MCF 10A (cell line): ENCODE data around the gene ORAI1. TPM values are rescaled to one million over a fixed set of nuclear protein-coding genes. Genes with fewer than 3 reads are reported as not detected.

ENCODE experiments used
- BruUV-seq: library from RNA; stranded (reverse); fragments of 400-500 nt; replicated peaks from 2 replicates; lab custom pipeline; 2021; lab: Mats Ljungman, UMichigan
- CTCF ChIA-PET: fragments of 300-600 bp; sonication (Branson Sonifier 250); formaldehyde crosslinking; extraction: SDS; loops from one replicate; lab custom pipeline; 2021; ENCODE audit warnings: antibody characterized with exemption, inconsistent platforms; lab: Yijun Ruan, JAX
- POLR2A ChIA-PET: fragments of 300-600, 350-650 bp; sonication (Branson Sonifier 250); formaldehyde crosslinking; extraction: SDS; loops from one replicate; lab custom pipeline; 2020; ENCODE audit warnings: antibody characterized with exemption, inconsistent platforms; lab: Yijun Ruan, JAX
- DNase-seq: peaks from one replicate; pipeline ENCODE4 v3.0.0-alpha.2; 2018; ENCODE audit not compliant: unreplicated experiment
- H3K27ac Mint-ChIP-seq: one replicate; pipeline ENCODE4 v1.8.0; 2022; ENCODE audit warnings: mild to moderate bottlenecking, low read depth, mixed read lengths; ENCODE audit not compliant: unreplicated experiment
- H3K27me3 Mint-ChIP-seq: one replicate; pipeline ENCODE4 v1.8.0; 2022; ENCODE audit warnings: mixed read lengths; ENCODE audit not compliant: insufficient read depth, unreplicated experiment
- H3K36me3 Mint-ChIP-seq: one replicate; pipeline ENCODE4 v1.8.0; 2022; ENCODE audit warnings: mild to moderate bottlenecking, moderate library complexity, mixed read lengths; ENCODE audit not compliant: insufficient read depth, unreplicated experiment
- H3K4me1 Mint-ChIP-seq: one replicate; pipeline ENCODE4 v1.8.0; 2022; ENCODE audit warnings: mixed read lengths; ENCODE audit not compliant: insufficient read depth, unreplicated experiment
- H3K4me3 Mint-ChIP-seq: one replicate; pipeline ENCODE4 v1.8.0; 2022; ENCODE audit warnings: mild to moderate bottlenecking, moderate library complexity, mixed read lengths; ENCODE audit not compliant: unreplicated experiment
- H3K9me3 Mint-ChIP-seq: one replicate; pipeline ENCODE4 v1.8.0; 2022; ENCODE audit warnings: mixed read lengths; ENCODE audit not compliant: unreplicated experiment
- intact Hi-C: fragments of 100-400 bp; cut with micrococcal nuclease; formaldehyde crosslinking; loops from 2 replicates; pipeline ENCODE4 v1.14.1; 2022
- total RNA-seq: library from RNA; stranded (reverse); gene quantifications from 2 replicates; pipeline ENCODE4 v1.2.3, GENCODE V29; 2022
- TF ChIP-seq, protein P1 (sequence below): fragments of 200-600 bp; IDR thresholded peaks from one replicate; pipeline ENCODE4 v1.8.0; 2022; ENCODE audit warnings: antibody characterized with exemption, mild to moderate bottlenecking; ENCODE audit not compliant: unreplicated experiment

The ORAI1 gene
- total RNA-seq, 1 experiment from 2014 or later: 16.3 TPM

DNA sequence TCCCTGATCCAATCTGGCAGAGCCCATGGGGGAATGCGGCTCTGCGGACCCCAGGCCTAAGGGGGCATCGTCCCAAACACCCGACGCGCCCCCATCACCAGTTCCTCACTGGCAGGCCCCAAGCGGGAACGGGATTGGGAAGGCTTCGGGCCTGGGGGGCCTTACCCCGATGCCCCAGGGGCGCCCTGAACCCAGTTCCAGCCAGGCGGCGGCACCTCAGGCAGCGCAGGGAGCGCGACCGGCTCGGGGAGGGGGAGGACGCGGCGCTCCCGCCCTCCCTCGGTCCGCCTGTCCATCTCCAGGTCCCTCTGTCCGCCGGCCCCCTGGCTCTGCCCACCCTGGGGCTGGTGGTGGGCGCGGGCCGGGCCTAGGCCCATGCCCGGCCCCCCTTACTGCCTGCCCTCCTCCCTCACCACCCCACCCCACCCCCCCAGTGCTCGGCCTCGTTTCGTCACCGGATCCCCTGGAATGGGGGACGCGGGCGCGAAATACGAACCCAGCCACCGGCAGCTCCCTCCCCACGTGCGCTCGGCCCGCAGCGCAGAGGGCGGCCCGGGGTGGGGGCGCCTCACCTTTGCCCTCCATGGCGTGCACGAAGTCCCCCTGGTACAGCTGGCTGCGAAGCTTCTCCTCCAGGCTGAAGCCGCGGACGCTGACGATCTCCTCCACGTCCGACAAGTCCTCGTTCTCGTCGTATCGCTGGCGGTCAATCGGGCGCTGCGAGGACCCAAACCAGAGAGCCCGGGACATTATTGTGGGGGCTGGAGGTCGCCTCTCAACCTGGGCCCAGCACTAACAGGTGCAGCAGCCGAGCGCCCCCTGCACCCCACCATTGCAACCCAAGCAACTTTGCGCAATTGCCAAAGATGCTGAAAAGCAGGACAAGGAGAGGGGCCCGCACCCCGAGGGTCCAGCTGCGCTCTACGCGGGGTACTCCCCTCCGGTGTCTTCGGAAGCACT, 47.8 kb upstream of the ORAI1 start:
- H3K27ac Mint-ChIP-seq: no peak overlapping the region
- peak overlapping the region; percentile 80 for H3K4me3 Mint-ChIP-seq
- ChIA-PET CTCF (no interaction called here), POLR2A (interaction anchor here (0.6 to 1.2 kb wide), 2 partner anchors 14 to 47 kb away, joined by 4 read pairs; partner anchors contain the start of gene ORAI1)
- DNase-seq: no peak
- TF ChIP-seq, protein P1, sequence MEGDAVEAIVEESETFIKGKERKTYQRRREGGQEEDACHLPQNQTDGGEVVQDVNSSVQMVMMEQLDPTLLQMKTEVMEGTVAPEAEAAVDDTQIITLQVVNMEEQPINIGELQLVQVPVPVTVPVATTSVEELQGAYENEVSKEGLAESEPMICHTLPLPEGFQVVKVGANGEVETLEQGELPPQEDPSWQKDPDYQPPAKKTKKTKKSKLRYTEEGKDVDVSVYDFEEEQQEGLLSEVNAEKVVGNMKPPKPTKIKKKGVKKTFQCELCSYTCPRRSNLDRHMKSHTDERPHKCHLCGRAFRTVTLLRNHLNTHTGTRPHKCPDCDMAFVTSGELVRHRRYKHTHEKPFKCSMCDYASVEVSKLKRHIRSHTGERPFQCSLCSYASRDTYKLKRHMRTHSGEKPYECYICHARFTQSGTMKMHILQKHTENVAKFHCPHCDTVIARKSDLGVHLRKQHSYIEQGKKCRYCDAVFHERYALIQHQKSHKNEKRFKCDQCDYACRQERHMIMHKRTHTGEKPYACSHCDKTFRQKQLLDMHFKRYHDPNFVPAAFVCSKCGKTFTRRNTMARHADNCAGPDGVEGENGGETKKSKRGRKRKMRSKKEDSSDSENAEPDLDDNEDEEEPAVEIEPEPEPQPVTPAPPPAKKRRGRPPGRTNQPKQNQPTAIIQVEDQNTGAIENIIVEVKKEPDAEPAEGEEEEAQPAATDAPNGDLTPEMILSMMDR: no peak
- no peaks in the 10 kb centered on the region for H3K27me3 Mint-ChIP-seq
- BruUV-seq: no TSS peak
- H3K36me3 Mint-ChIP-seq: peaks cover 6% of the 10 kb centered on the region
- intact Hi-C loops: no loop called here
- no peaks in the 10 kb centered on the region for H3K9me3 Mint-ChIP-seq
- no peaks in the 10 kb centered on the region for H3K4me1 Mint-ChIP-seq

DNA sequence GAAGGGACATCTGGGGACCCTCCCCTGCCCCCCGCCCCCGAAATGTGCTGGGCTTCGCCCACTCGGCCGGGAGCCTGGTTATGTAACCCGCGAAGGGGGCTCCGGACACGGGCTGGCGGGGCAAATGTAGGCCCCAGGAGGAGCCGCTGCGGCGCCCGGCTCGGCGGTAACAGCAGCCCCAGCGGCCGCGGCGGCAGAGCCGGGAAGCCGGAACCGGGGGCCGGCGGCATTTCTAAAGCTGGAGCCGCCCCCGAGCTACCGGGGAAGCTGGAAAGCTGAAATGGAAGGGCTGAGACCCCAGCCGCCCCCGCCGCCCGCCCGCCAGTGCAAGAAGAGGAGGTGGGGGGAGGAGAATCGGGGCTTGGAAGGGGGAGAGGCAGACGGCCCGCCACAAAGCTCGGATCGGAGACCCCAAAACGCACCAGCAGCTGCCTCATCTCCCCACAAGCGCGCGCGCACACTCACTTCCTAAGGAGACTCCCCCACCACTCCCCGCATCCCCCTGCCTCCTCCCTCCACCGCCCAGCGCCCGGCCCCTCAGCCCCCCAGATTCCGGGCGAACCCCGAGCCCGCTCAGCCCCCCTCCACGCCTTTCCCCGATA, 47.0 kb upstream of the ORAI1 start:
- peaks cover 6% of the 10 kb centered on the region for H3K36me3 Mint-ChIP-seq

DNA sequence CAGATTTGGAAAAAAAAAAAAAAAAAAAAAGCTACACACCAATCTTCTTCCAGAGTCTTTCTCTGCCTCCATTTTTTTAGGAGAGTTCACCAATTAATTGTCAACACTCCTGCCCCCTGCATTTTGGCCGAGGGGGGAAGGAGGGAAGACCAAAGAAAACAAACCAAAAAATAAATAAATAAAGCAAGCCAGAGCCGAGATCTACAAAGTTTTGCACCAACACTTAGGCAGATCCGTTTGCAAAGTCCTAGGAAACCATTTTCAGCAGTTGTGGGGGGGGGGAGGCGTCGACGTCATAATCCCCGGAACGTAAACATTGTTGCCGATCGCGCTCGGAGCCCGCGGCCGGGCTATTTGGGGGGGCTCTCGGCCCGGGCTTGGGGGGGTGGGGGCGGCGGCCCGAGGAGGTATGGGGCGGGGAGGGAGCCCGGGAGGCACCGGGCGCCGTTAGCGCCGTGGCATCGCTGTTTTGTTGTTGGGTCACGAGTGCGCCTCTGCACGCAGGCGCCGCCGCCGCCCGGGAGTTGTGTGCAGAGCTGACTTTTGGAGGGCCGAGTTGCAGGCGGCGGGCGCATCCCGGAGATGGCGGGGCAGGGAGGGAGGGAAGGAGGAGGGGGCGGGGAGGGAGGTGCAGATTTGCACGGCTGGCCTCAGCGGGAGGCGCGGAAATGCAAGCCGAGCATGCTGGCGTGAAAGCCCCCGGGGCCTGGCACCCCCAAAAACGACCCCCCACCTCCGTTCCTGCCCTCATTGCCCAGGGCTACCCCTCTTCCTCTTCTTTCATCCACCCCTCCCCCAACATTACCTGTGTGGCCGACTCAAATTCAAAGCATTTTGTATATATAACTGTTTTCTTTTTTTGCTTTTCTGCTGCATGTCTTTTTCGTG, 46.1 kb upstream of the ORAI1 start:
- Mint-ChIP-seq H3K36me3 (peaks cover 6% of the 10 kb centered on the region), H3K27ac (peak overlapping the region; percentile 91), H3K9me3 (no peaks in the 10 kb centered on the region), H3K27me3 (no peaks in the 10 kb centered on the region), H3K4me1 (no peaks in the 10 kb centered on the region), H3K4me3 (peak overlapping the region; percentile 80)
- intact Hi-C loops: no loop called here
- CTCF ChIA-PET: interaction anchor here (0.5 to 0.7 kb wide), 3 partner anchors 41 to 1500 kb away, joined by 3 read pairs; no protein-coding TSS in a partner anchor
- TF ChIP-seq, protein P1: no peak
- peak; percentile 50 for DNase-seq
- BruUV-seq: no TSS peak
- POLR2A ChIA-PET: interaction anchor here (0.8 to 1.2 kb wide), 6 partner anchors 11 to 222 kb away, joined by 3 to 6 read pairs (median 4); partner anchors contain the start of genes ORAI1 and TMEM120B

More for the DNA sequence above, 47.0 kb upstream of the ORAI1 start:
- peak overlapping the region; percentile 91 for H3K27ac Mint-ChIP-seq
- BruUV-seq: no TSS peak
- TF ChIP-seq, protein P1: no peak
- H3K4me1 Mint-ChIP-seq: no peaks in the 10 kb centered on the region
- peak overlapping the region; percentile 80 for H3K4me3 Mint-ChIP-seq
- no peaks in the 10 kb centered on the region for H3K27me3 Mint-ChIP-seq
- ChIA-PET POLR2A (interaction anchor here (0.6 to 1.2 kb wide), 4 partner anchors 15 to 223 kb away, joined by 3 to 6 read pairs (median 4); partner anchors contain the start of genes ORAI1 and TMEM120B), CTCF (interaction anchor here (0.7 kb wide), 1 partner anchor 42 kb away, joined by 3 read pairs; no protein-coding TSS in a partner anchor)
- intact Hi-C loops: no loop called here
- no peaks in the 10 kb centered on the region for H3K9me3 Mint-ChIP-seq
- no peak for DNase-seq
